Activated effector memory CD4-positive, alpha-beta T cell treated with Interleukin-2 at 50 U/mL for 16 hours (primary cell): ENCODE data around the gene PCBP3.
A peak's percentile ranks its signal among the peaks of the same experiment; 100 is the strongest.
"Not testable (repeated sequence)": the region's sequence is repeated elsewhere in the genome, so short reads cannot be mapped to it uniquely, and the experiment has no call there.

ENCODE experiments used
- DNase-seq: peaks from one replicate; pipeline ENCODE4 v3.0.0-alpha.2; 2020

Gene PCBP3

GRCh38 chr21:45615145-45615711 lies 28.3 kb upstream of the PCBP3 start:
- DNase-seq, result peak; percentile 69

- no peak for DNase-seq
These were observed 26.3 kb upstream of the PCBP3 start for GRCh38 chr21:45617021-45617921.

- DNase-seq, result no peak
These were observed 25.2 kb upstream of the PCBP3 start for GRCh38 chr21:45618287-45618686.

GRCh38 chr21:45618846-45619485 lies 24.6 kb upstream of the PCBP3 start:
- no peak for DNase-seq

- DNase-seq, result no peak
These were observed 23.2 kb upstream of the PCBP3 start for GRCh38 chr21:45620201-45620923.

GRCh38 chr21:45621435-45622331 lies 21.8 kb upstream of the PCBP3 start:
- DNase-seq, result not testable (repeated sequence)

GRCh38 chr21:45622416-45623097 lies 21.0 kb upstream of the PCBP3 start:
- no peak for DNase-seq

- DNase-seq, result no peak
These were observed 20.1 kb upstream of the PCBP3 start for GRCh38 chr21:45623436-45623835.

GRCh38 chr21:45626127-45626526 lies 17.4 kb upstream of the PCBP3 start:
- DNase-seq, result not testable (repeated sequence)

GRCh38 chr21:45629046-45629981 lies 14.2 kb upstream of the PCBP3 start:
- no peak for DNase-seq

GRCh38 chr21:45630066-45630694 lies 13.3 kb upstream of the PCBP3 start:
- no peak for DNase-seq

- no peak for DNase-seq
These were observed 12.6 kb upstream of the PCBP3 start for GRCh38 chr21:45630876-45631275.

- no peak for DNase-seq
These were observed 12.0 kb upstream of the PCBP3 start for GRCh38 chr21:45631540-45631939.

- DNase-seq, result no peak
These were observed 11.4 kb upstream of the PCBP3 start for GRCh38 chr21:45632160-45632559.

GRCh38 chr21:45632637-45633251 lies 10.8 kb upstream of the PCBP3 start:
- DNase-seq, result no peak

GRCh38 chr21:45634511-45635183 lies 8.9 kb upstream of the PCBP3 start:
- no peak for DNase-seq

- no peak for DNase-seq
These were observed 8.0 kb upstream of the PCBP3 start for GRCh38 chr21:45635271-45636151.

GRCh38 chr21:45636459-45636858 lies 7.1 kb upstream of the PCBP3 start:
- no peak for DNase-seq
